ENCODE results near the gene KIAA0513.

Gene KIAA0513

DNA sequence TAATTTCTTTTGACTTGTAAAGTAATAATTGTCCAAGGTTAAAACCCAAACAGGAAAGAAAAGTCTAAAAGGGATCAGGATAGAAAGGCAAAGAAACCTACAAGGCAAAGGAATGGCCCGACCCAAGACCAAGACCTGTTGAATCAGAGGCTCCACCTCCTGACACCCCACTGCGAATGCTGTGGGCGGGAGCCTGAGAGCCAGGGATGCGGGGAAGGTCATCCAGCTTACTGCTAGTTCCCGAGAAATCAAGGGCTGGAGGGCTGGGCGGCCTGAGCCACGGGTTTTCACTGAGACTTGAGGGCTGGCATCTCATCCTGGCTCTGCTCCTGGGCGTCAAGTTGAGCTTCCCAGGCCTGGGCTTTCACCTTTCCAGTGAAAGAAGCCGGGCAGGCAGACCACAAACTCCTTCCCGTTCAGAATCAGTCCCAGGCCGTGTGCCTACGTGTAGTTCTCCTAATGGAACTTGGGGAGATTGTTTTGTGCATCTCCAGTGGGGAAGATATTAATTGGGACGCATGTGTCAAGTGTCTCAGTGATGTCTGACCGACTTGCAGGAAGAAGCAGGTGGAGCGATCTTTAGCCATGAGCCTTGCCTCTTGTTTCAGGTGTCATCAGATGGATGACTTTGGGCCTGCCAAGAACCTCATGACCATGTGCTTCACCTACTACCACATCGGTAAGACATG is 47.8 kb downstream of the KIAA0513 start:
- DNase-seq: no peak

DNA sequence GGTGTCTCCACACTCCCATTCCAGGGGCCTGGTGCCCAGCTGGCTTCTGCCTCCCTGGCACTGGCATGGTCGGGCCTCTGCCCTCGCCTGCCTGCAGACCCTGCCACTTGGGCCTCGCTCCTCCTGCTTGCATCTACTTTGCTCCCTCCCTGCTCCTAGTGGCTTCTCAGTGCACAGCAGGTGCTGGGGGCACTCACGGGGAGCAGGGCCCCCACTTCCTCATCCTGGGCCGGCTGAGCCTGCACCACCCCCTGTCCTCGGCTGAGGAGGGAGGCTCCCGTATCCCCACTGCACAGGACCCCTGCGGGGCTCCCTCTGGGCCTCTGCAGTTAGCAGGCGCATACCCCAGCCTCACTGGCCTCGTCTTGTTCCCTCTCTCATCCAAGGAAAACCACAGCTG is 49.4 kb downstream of the KIAA0513 start:
- peak; percentile 15 for DNase-seq

DNA sequence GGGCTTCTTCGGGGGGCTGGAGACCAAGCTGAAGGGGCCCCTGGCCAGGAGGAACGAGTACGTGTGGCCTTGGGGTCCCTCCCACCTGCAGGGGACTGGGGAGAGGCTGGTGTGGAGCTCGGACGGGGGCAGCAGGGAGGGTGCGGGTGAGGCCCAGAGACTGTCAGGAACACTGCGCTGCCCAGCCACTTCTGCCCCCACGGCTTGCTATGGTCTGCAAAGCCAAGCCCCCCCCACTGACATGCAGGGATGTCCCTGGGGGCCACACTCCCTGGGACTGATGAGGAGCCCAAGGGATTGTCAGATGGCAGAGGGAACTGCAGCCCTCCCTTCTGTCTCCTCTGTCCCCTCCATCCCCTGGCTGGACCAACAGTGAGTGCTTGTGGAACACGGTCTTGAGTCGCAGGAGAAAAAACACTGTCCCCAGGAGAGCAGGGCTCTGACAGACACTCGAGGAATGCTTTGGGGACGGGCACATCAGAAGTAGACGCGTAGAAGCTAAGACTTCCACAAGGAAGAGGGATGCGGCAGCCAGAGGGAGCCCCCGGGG is 50.1 kb downstream of the KIAA0513 start:
- DNase-seq: no peak

DNA sequence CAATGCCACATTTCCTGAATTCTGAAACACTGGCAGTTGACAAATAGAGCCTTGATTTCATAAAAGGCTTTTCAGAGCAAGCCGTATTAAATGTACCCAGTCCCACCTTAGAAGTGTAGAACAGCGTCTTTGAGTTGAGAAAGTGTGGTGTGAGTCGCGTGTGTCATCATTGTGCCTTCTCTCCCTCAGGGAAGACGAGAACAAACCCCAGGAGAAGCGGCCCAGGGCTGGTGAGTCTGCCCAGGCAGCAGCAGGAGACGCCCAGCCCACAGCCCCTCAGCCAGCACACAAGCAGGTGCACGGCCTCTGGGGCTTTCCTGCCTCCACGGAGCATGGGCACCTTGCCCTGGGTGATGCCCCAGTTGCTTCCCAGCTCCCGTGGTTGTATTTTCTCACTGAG is 50.6 kb downstream of the KIAA0513 start:
- peak; percentile 29 for DNase-seq

DNA sequence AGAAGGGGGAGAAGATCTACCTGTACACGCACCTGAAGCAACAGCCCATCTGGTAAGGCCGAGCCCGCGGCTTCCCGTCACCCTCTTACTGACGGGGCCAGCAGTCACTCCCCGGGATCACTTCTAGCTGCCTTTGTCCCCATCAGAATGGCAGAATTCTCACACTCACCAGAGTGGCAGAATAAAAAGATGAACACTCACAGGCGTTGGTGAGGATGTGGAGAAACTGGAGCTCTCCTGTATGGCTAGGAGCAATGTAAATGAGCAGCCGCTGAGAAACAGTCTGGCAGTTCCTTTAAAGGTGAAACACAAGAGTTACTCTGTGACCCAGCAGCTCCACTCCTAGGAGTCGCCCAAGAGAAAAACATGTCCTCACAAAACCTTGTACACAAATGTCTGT is 51.4 kb downstream of the KIAA0513 start:
- no peak for DNase-seq

DNA sequence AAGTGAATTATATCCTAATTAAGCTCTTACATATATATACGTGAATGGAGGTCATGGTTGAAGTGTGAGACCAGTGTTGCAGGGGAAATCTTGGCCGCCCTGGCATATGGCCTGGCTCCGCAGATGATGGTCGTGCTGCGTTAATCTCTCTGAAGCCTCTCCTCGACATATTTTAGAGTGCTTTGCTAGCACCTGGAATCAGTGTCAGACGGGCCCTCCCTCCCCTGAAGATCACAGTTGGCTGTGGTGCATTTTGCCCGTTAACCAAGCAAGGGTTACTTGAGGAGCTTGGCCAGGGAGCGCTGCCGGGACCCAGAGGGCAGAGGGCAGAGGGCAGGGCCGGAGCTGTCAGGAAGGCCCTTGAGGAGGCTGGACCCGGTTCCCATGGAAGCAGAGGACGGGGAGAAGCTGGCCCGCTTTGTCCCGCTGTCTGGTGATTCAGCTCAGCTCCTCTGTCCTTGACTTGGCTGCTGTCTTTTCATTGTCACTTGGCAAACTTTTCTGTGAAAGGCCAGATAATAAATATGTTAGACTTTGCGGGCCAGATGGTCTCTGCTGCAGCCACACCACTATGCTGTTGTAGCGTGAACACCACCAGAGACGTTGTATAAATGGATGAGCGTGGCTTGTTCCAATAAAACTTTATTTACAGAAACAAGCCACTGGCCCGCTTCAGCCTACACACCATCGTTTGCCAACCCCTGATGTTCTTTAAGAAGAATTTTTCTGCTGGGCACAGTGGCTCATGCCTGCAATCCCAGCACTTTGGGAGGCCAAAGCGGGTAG is 52.4 kb downstream of the KIAA0513 start:
- DNase-seq: no peak

DNA sequence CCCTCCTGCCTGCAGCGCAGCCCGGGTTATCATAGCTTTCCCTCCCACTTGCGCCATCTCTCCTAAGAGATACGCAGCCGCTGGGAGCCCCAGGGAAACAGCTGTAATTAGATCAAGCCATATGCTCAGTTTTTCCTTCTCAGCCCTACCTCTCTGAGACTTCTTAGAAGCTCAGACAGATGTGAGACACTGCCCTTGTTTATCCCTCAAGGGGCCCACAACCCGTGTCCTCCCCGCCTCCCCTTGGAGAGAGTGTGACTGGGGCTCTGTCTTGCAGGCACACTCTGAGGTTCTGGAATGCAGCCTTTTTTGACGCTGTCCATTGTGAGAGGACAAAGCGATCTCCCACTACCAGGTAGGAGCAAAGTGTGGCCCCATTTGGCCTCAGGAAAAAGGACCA is 53.4 kb downstream of the KIAA0513 start:
- DNase-seq: no peak

DNA sequence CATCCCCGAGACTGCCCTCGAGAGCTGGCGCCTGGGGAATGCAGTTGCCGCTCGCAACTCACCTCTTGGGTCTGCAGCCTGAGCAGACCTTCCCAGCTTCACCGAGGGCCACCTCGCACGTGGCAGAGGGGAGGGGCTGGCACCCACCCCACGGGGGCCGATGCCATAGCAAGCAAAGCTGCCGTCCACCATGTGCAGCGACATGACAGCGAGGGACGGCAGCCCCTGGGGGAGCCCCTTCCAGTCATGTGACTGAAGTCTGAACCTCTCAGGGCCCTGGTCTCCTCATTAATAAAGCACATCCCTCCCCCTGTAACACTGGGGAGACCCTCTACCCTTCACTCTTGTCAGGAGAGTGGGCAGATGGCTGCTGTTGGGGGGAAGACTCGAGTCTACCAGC is 54.2 kb downstream of the KIAA0513 start:
- DNase-seq: no peak

DNA sequence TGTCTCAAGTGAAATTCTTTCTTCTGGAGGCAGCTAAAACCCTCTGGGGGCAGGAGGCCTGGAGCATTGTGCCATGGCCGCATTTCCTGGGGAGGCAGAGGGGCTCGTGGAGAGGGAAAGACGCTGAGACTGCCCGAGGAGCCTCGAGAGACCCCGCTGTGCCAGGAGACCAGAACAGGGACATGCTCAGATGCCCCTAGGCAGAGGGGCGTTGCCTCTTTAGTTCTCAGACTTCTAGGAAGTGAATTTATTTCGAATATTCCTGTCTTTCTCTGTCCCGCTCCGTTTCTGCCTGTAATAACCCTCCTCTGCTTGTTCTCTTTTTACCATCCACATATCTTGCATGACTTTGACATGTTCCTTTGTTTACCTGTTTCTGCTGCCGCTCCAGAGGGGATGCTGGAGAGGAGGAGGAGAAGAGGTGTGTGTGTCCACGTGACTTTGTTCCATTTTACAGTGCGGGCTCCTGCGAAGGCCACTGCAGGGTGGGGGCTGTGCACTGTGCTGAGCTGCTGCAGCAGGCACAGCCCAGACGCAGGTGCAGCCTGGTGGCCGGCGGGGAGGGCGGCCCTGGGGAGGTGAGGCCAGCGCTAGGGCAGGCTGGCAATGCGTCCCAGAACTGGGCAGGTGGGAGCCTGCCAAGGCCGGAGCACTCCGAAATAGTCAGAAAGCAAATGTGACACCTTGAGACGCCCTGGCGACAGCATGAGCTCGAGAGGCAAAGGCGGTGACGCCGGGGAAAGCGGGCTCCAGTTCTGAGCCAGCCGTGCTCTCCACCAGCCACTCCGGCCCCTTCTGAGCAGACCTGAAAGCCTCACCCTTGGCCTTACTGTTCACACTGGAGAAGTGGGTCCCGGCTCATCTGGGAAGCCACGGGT is 54.8 kb downstream of the KIAA0513 start:
- DNase-seq: no peak

DNA sequence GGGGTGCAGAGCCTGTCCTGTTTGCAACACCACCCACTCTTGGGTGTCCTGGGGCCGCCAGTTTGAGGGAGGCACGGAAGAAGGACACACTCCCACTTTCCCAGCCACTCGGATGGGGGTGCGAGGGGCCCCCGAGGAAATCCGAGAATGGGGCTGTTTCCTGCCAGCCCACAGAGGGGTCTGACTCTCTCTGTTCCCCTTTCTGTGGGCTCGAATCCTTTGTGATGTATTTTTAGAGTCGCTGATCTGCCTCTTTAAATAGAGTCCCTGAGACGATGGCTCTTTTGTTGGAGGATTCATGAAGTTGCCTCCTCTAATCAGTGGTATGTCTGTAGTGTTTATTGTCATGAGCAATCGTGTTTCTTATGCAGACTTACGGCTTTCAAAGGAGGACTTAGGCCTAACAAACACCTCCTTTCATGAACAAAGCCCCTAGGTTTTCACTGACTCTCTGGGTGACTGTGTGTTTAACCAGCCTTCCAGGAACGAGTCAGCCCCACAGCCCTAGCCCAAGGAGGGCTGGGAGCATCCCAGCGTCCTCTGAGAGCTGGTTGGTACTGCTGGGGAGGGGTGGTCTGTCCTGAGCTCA is 55.5 kb downstream of the KIAA0513 start:
- DNase-seq: peak; percentile 63

DNA sequence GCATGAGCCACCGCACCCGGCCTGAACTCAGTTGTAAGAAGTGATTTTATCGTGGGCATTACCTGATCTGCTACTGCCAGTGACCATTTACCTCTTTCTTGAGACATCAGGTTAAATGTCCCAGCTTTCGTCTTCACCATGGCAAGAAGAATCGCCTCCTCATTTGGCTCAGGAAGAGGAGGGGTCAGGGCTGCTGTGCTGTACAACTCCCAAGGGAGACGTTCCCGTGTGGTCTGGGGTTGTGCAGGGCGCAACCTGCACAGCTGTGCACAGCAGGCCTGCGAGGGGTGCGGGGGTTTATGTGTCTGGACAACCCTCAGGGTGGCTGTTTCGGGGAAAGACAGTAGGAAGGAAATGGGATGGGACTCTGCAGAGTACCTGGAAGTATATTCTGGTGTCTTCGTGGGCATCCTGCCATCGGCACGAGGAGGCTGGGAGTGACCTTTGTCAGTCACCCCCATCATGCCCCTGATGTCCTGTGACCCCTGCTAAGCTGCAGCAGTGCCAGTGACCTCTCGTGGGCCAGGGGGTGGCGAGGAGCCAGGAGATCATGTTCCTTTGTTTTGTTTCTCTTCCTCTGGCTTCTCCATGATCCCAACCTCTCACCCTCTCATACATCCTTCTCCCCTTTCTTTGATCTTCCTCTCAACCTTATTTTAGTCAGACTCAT is 57.4 kb downstream of the KIAA0513 start:
- no peak for DNase-seq

DNA sequence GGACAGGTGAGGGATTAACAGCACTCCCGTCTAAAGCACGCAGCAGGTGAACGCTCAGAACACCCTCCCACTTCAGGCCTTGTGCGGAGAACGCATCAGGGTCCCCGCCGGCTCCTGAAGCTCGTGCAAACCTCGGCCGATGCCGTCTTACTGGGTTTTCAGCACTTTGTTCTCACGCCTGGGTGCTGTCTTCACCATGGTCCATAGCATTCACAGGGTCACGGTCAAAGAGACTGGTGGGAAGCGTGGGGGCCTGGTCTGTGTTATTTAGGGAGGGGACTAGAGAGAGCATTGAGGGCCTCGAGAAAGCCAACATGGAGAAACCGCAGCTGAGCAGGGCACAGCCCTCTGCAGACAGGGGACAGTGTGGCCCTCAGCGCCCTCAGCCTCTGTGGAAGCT is 58.1 kb downstream of the KIAA0513 start:
- DNase-seq: no peak

DNA sequence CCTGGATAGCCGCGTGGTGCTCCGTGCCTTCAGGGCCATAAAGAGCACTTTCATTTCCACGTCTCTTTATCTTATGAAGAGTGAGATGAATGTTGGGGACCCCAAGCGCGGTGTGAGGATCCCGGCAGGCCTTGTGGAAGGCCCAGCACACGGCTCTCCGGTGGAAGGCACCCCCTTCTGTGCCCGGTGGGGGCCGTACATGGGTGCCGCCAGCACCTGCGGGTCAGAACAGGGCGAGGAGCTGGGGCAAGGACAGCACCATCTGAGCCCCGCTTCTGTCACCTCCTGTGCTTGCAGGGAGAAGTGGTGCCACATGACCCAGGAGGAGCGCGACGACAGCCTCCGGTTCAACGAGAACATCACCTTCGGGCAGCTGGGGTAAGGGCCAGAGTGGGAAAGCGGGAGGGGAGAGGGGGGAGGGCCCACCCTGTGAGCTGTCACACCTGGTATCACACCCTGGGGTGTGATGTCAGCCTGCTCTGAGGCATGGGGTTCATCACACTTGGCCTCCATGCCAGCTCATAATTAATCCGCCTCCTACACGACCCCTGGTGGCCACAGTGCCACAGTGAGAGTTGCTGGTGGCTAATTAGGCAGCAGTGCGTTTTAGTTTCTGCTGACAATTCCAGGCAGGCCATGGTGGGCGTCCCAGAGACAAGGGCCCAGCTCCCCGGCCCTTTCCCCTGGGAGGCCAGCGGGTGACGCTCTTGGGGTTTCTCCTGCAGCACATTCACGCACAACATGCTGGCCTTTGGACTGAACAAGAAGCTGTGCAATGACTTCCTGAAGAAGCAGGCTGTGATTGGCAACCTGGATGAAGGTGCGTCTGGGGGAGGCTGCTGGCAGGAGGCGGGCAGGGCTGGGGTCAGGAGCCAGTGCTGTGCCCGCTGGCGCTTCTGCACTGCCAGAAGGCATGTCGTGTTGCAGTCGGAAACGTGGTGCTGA is 59.0 kb downstream of the KIAA0513 start:
- peak; percentile 59 for DNase-seq

DNA sequence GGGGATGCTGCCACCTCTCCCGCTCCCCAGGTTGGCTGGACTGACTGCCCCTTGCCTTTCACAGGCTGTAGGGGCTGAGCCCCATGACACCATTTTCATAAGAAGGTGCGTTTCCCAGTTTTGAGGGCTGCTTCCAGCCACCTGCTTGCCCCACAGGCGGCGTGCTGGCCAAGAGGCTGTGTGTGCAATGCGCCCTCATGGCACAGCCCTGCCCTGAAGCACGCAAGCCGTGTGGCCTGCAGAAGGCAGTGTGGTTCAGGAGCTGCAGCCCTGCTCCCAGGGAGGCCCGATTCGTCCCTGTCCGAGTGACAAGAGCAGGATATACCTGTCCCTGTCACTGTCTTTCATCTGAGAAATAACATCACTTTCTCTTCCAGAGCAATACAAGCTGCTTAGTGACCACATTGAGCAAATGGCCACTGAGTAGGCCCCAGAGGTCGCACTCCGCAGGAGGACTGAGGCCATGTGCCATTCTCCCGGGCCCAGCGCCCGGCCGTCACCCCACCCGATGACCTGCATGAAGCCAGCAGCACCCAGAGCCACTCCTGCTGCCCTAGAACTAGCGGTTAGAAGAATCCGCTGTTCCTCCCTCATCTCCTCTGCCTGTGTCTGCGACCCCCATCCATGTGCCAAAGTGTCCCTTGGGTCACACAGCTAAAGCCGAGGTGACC is 60.4 kb downstream of the KIAA0513 start:
- no peak for DNase-seq

DNA sequence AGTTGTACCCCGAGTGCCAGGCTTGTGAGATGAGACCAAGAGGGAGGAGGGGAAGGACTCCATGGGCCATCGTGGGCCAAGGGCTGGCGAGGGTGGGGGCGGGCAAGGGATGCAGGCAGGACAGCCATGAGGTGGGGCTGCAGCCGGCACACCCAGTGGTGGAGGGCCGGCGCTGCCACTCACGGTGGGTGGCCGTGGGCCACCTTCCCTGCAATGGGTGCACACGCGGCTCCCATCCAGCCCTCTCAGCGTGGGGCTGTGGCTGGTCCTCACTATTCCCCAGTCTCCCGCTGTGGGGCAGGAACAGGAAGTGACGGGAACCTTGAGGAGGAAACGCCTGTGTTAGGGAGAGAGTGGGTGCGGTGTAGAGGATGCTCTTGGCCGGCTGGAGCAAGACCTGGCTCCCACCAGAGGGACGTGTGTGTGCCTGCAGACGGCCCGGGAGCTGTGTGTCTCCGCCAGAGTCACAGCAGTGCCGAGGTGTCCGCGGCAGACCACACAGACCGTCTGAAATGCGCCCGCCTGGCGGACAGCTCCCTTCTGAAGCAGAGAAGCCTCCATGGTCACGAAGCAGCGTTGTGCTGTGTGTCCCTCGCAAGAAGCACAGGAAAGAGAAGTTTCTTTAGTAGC is 61.1 kb downstream of the KIAA0513 start:
- DNase-seq: peak; percentile 43

DNA sequence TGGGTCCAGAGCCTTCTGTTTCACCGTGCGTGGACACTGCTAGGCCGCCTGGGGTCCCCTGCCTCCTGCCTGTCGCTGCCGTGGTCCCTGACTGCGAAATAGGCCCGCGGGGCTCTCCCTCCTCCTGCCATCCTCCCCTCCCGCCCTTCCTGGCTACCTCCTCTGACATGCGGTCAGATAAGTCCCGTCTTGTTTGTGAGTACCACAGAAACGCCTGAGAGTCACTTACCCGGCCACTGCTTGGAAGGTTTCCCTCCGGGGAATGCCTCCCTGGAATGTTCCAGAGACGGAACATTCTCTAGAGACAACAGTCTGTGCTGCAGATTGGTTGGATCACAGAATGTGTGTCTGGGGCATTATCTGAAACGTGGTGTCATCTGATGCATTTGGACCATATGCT is 61.9 kb downstream of the KIAA0513 start:
- no peak for DNase-seq

DNA sequence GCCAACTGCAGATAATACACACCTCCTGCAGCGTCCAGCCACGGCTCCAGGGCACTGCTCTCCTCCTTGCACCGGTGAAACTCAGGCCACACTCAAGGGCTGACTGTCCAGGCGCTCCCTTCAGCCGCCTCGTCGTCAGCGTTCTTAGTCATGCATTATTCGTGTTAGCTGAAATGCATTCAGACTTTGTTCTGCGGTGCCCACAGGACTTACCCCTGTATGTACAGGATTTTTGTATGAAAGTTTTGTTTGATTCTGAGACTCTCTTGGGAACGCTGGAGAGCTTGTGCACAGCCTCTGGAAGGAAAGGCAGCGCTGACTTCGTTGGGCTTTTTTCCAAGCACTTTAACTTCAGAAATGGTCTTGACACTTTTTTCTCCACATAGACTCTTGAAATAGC is 62.6 kb downstream of the KIAA0513 start:
- no peak for DNase-seq

DNA sequence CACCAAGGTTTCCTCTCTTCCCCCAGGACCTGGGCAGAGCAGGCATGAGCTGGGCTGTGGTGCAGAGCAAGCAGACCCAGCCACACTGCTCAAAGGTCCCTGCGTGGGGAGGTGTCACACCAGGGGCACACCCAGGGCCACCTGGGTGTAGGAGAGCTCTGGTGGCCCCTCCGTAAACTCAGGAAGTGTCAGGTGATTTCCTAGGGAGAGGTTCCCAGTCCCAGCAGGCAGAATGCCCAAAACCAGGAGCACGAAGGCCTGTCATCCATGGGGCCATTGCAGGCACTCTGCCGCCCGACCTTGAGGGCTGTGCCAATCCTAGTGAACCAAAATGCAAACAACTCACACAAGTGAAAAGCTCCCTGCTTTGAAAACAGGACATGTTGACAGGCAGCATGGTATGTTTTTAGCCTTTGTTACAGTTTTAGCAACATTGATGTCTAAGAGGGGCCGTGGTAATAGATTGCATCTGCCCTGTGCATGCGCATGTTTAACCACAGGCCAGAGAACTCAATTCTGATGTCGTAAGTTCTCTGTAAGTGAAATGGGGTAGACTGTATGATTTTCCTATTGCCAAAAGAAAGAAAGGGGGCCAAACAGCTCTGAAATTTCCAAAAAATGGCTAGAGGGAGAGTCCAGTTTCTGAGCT is 63.4 kb downstream of the KIAA0513 start:
- DNase-seq: peak; percentile 75

DNA sequence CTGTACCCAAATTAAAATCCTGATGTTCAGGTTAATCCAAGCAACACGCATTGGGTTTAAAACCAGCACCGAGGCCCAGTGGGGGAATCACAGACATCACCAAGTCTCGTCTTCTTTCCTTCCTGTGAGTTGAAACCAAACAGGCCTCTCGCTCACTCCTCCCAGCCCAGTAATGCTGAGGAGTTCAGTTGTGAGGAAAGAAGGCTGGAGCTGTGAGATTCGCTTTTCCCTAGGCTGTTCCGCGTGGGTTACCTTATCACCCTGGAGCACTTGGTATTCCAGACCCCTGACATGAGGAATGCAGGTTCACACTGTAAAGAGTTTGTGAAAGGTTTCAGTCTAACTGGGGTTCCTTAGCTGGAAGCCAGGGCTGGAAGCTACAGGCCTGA is 63.9 kb downstream of the KIAA0513 start:
- peak; percentile 20 for DNase-seq

DNA sequence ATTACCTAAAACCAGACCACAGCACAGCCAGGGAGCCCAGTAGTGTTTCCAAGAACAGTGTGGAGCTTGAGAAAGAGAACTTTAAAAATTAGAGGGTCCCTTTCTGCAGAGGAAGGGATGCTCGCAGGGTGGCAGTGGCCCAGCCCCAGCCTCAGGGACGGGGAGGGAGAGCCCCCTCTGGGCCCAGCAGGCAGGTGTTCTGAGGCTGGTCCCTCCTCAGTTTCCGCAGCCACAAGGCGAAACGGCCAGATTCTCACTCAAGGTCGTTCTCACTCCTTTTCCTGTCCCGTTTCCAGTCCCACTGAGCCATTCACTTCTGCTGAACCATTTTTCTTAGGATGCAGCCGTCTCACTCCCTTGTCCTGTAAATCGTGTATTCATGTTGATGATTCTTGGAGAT is 64.7 kb downstream of the KIAA0513 start:
- no peak for DNase-seq
